ENCODE results near the gene TLCD2. TPM values are rescaled to one million over a fixed set of nuclear protein-coding genes. Genes with fewer than 3 reads are reported as not detected.

TLCD2 gene
- total and polyA plus RNA-seq, 2 of the 13 experiments (the other 11 are each of a cell fraction or from before 2014, with no cell fraction given): 0.90 to 1.1 TPM

GRCh38 chr17:1724351-1724868 lies 14.2 kb upstream of the TLCD2 start, which contains the start of gene WDR81 (continued):
- TF ChIP-seq ZNF646 (CRISPR knock-in tag; IDR thresholded peaks at IDR 0.05) (no peak), ZNF567 (CRISPR knock-in tag; IDR thresholded peaks at IDR 0.05; ENCODE audit: borderline replicate concordance) (no peak), NFKB2 (CRISPR knock-in tag; IDR thresholded peaks at IDR 0.05; ENCODE audit: borderline replicate concordance) (peak; percentile 78; the same call in 1 of the 2 replicates), ELF1 (CRISPR knock-in tag; IDR thresholded peaks at IDR 0.05) (peak; percentile 58), GFI1 (CRISPR knock-in tag; IDR thresholded peaks at IDR 0.05; ENCODE audit: borderline replicate concordance) (peak; percentile 66; the same call in 1 of the 2 replicates), TFAP4 (IDR thresholded peaks at IDR 0.05; ENCODE audit: borderline replicate concordance, low read depth) (peak; percentile 88; the same call in 1 of the 2 replicates), ZBTB7B (CRISPR knock-in tag; IDR thresholded peaks at IDR 0.05) (peak; percentile 32; the same call in 1 of the 2 replicates), ZBTB42 (CRISPR knock-in tag; IDR thresholded peaks at IDR 0.05) (no peak), ZSCAN29 (CRISPR knock-in tag; conservative IDR thresholded peaks at IDR 0.05) (0 out of 2 replicates have a peak, but pooled peaks have one; percentile 39), ZNF382 (CRISPR knock-in tag; IDR thresholded peaks at IDR 0.05; ENCODE audit: borderline replicate concordance) (no peak), ZNF34 (CRISPR knock-in tag; IDR thresholded peaks at IDR 0.05; ENCODE audit: borderline replicate concordance) (no peak), HMG20A (CRISPR knock-in tag; IDR thresholded peaks at IDR 0.05; ENCODE audit: borderline replicate concordance) (no peak), ZBTB14 (CRISPR knock-in tag; IDR thresholded peaks at IDR 0.05) (peak; percentile 79)

All from HepG2 (cell line).